Skeletal muscle tissue (tissue), 4 donors: ENCODE data around the gene PDAP1. TPM values are rescaled to one million over a fixed set of nuclear protein-coding genes. Genes with fewer than 3 reads are reported as not detected.

ENCODE experiments used
- H3K27ac ChIP-seq: one replicate; pipeline ENCODE4 v1.7.0; 2013; ENCODE audit warnings: mild to moderate bottlenecking, low read depth, low read length, inconsistent platforms
- H3K27me3 ChIP-seq, 3 donors: one replicate each; pipeline ENCODE4 v1.7.0; 2013; ENCODE audit warnings: low read length in 3 of 3; ENCODE audit not compliant: control insufficient read depth in 3 of 3, insufficient read depth in 3 of 3
- H3K36me3 ChIP-seq, 3 donors: one replicate each; pipeline ENCODE4 v1.7.0; 2013; ENCODE audit warnings: low read length in 3 of 3; ENCODE audit not compliant: control insufficient read depth in 3 of 3, insufficient read depth in 3 of 3
- H3K4me1 ChIP-seq, 3 donors: one replicate each; pipeline ENCODE4 v1.7.0; 2013; ENCODE audit warnings: low read length in 3 of 3, mild to moderate bottlenecking in 3 of 3; ENCODE audit not compliant: control insufficient read depth in 3 of 3, insufficient read depth in 3 of 3
- H3K4me3 ChIP-seq, 3 donors: one replicate each; pipeline ENCODE4 v1.7.0; 2013; ENCODE audit warnings: low read length in 3 of 3
- H3K9ac ChIP-seq, 3 donors: one replicate each; pipeline ENCODE4 v1.7.0; 2013; ENCODE audit warnings: low read length in 3 of 3, mild to moderate bottlenecking in 3 of 3, moderate library complexity in 2 of 3, low read depth in 1 of 3
- H3K9me3 ChIP-seq, 3 donors: one replicate each; pipeline ENCODE4 v1.7.0; 2013; ENCODE audit warnings: low read length in 3 of 3; ENCODE audit not compliant: control insufficient read depth in 3 of 3
- total RNA-seq: library from RNA; depleted of rRNA; stranded (reverse); fragments of >200 nt; gene quantifications from one replicate; pipeline ENCODE4 v1.2.3, GENCODE V29; 2014
- donor health status: Osteomylitis.

PDAP1 gene, protein sequence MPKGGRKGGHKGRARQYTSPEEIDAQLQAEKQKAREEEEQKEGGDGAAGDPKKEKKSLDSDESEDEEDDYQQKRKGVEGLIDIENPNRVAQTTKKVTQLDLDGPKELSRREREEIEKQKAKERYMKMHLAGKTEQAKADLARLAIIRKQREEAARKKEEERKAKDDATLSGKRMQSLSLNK
- 10.4 TPM for total RNA-seq

DNA sequence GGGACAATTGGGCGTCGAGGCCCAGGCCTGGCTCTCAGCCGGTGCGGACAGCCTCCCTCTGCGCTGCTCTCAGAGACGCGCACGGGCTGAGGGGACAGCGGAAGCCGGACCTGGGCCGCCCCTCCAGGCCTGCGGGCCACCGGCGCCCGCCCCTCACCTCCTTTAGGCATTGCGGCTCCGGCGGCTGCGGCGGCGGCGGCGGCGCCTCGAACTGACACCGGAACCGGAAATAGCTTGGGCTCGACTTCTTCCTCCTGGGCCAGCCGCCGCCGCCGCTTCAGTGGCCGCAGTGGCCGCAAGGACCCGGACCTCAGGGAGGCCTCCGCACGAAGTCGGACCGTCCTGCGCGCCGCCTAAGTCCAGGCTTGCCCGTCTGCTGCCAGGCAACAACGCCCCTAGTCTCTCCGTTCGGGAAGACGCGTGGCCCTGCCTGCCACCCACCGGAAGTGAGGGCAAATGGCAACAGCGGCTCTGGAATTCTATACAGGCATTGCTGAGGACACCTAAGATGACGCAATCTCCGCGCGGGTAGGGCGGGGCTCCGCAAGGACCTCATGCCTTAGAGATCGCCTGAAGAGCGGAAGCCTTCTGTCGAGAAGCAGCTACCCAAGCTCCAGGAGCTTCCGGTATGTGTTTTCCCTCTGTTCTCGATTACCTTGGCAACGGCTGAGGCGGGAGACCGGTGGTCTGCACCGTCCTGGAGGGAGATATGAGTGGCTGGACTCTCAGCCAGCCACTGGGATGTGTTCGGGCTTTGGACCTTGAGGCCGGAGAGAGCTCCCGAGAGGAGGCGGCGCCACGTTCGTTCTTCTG is at the start of gene PDAP1, which contains the start of gene BUD31:
TSS of gene PDAP1 (minus strand) at position 219 of the 813 bp plus-strand sequence. CDS start at position 170, 49 bp downstream.
TSS of gene BUD31 (plus strand) at position 591 of the 813 bp plus-strand sequence. CDS start 2,124 bp downstream, outside the sequence.
- Histone ChIP-seq H3K27me3 (no peaks in the 10 kb centered on the region), H3K9ac (peak within 1 kb of the TSS; percentile 97 to 100 (median 98)), H3K9me3 (no peaks in the 10 kb centered on the region), H3K36me3 (peaks cover 33 to 42% (median 35%) of the 10 kb centered on the region in 3 donors), H3K27ac (peak within 1 kb of the TSS; percentile 98), H3K4me1 (peaks cover 42 to 54% (median 43%) of the 10 kb centered on the region in 3 donors), H3K4me3 (peak within 1 kb of the TSS; percentile 97 to 100 (median 99))

DNA sequence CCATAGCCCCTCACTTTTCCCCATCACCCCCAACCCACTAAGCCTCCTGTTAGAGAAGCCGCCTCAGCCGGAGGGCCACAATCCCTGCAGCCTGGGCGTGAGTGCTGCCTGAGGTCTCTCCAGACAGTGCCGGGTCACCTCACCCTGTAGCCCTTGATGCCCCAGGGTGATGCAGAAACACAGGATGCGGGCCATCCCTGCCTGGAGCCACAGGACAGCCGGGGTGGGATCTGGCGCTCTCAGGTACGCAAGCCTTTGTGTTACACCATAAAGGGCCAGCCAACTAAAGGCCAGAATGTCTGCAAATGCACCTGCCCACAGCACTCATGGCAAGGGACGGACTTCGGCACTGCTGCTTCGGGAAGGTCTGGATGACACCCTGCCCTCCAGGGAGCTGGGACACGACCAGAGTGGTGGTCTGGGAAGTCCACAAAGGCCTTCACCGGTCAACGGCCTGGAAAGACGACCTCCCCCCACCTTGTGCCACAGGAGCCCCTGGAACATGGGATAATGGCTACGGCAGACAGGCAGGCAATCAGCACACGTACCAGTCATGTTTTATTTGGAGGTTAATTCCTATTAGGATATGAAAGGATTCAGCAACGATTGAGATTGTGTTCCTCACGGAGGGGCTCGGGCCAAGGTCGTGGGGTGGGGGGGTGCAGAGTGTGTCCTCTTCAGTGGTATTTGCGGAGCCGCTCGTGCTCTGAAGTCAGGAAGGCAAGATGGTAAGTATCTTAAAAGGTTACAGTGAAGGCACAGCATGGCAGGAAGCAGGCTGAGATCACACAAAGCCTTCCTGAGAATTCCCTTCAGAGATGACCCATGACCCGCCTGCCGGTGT is 49.5 kb upstream of the PDAP1 start:
- Histone ChIP-seq H3K27me3 (no peaks in the 10 kb centered on the region), H3K36me3 (peaks cover 58 to 78% (median 69%) of the 10 kb centered on the region in 3 donors), H3K4me1 (peaks cover 13 to 22% (median 15%) of the 10 kb centered on the region in 3 donors), H3K27ac (no peak overlapping the region), H3K9ac (no peak overlapping the region), H3K4me3 (no peak overlapping the region), H3K9me3 (no peaks in the 10 kb centered on the region)

DNA sequence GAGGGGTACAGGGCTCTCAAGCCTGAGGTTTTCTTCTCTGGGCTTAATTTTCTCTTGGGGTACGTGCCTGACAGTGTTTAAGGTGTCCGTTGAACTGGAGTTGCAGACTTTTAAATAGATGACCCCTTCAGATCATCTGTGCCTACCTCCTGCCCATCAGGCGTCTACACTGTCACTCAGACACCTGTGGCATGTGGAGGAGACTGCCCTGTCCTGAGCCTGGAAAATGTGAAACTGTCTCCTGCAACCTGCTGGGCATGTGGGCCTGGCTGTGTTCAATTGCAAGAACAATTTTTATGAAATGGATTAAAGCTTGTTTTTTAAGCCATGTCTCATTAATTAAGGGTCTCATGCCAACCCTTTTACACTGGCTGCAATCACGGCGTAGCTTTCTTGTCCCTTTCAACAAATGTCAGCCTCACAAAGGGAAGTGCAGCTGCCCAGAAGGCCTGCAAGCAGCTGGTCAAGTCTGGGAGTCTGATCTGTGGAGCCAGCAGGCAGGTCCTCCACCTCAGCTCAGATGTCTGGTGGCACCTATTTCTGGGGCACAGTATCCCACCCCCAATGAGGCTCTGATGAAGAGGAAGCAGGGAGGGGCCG is 48.8 kb upstream of the PDAP1 start:
- Histone ChIP-seq H3K36me3 (peaks cover 61 to 81% (median 74%) of the 10 kb centered on the region in 3 donors), H3K4me1 (peaks cover 10 to 20% (median 11%) of the 10 kb centered on the region in 3 donors), H3K9me3 (no peaks in the 10 kb centered on the region), H3K27ac (no peak overlapping the region), H3K27me3 (no peaks in the 10 kb centered on the region), H3K9ac (no peak overlapping the region), H3K4me3 (no peak overlapping the region)

DNA sequence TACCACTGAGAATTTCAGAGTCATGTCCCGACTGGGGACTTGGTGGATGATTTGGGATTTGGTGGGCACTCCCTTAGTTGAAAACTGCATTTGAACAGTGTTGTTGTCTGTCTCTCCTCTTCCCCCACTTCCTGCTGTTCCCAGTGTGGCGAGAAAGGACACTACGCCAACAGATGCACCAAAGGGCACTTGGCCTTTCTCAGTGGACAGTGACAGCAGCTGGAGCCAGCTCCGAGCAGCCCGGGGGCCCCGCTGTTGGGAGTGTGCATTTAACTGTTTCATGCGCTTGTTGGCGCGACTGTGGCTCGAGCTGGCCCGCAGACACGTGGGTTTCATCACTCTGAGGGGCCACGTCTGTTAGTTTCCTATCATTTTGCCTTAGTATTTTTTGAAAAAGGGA is 47.9 kb upstream of the PDAP1 start:
- Histone ChIP-seq H3K36me3 (peaks cover 66 to 86% (median 79%) of the 10 kb centered on the region in 3 donors), H3K4me1 (peaks cover 10 to 18% (median 11%) of the 10 kb centered on the region in 3 donors), H3K27me3 (no peaks in the 10 kb centered on the region), H3K27ac (no peak overlapping the region), H3K9ac (no peak overlapping the region), H3K9me3 (no peaks in the 10 kb centered on the region), H3K4me3 (no peak overlapping the region)

DNA sequence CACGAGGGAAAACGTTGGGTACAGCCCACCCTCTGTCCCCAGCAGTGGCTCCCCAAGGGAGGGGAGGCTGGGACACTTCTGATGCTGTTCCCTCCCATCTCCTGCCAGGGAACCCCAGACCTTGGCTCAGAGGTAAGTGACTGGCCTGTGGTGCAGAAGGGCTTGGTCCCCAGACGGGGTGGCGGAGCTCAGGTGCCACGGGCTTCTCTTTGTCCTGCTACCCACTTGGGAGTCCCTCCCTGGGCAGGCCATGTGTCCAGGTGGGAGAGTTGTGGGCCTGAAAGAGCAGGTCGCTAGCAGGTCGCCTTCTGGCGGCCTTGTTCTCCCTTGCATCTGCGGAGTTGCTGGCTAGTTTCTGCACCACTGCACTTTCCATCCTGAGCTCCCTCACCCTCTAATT is 47.5 kb upstream of the PDAP1 start:
- H3K9ac ChIP-seq = no peak overlapping the region
- H3K36me3 ChIP-seq = peaks cover 67 to 89% (median 83%) of the 10 kb centered on the region in 3 donors
- peaks cover 9 to 13% (median 9%) of the 10 kb centered on the region in 3 donors for H3K4me1 ChIP-seq
- no peaks in the 10 kb centered on the region for H3K27me3 ChIP-seq
- H3K27ac ChIP-seq = no peak overlapping the region
- H3K4me3 ChIP-seq = no peak overlapping the region
- H3K9me3 ChIP-seq = no peaks in the 10 kb centered on the region

DNA sequence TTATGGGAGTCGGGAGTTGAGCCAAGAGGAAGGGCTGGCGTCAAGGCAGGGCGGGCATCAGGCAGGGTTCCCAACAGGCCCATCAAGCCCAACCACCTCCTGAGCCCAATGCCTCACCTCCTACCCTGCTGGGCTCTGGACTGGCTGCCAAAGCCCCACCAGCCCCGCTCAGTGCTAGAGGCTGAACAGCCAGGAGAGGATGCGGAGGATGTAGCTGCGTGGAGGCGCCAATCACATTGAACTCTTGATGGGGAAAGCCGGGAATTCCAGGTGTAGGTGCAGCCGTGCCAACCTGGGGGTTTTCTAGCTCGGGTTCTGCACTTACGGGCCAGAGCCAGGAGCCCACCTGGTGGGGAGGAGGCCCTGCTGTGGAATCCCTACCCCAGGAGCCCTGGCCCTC is 44.7 kb upstream of the PDAP1 start:
- Histone ChIP-seq H3K27me3 (no peaks in the 10 kb centered on the region), H3K27ac (no peak overlapping the region), H3K36me3 (peaks cover 80 to 91% (median 90%) of the 10 kb centered on the region in 3 donors), H3K4me3 (no peak overlapping the region), H3K9me3 (no peaks in the 10 kb centered on the region), H3K9ac (no peak overlapping the region), H3K4me1 (no peaks in the 10 kb centered on the region)

DNA sequence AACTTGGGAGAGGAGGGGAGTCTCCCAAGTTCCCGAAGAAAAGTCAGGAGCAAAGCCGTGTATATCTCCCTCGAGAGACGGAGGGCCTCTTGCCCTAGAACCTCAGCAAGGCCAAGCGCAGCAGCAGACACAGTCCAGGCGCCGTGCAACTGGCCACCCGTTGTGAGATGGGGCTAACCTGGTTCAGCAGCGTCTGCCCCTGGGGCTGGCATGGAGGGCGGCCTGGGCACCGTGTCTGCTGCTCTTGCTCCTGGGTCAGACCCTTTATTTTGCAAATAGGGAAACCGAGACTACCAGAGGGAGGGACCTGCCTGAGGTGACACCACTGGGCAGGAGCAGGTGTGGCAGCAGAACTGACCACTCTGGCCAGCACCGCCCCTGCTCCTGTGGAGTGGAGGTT is 44.1 kb upstream of the PDAP1 start:
- Histone ChIP-seq H3K36me3 (peaks cover 79 to 91% (median 88%) of the 10 kb centered on the region in 3 donors), H3K27ac (no peak overlapping the region), H3K4me1 (no peaks in the 10 kb centered on the region)

DNA sequence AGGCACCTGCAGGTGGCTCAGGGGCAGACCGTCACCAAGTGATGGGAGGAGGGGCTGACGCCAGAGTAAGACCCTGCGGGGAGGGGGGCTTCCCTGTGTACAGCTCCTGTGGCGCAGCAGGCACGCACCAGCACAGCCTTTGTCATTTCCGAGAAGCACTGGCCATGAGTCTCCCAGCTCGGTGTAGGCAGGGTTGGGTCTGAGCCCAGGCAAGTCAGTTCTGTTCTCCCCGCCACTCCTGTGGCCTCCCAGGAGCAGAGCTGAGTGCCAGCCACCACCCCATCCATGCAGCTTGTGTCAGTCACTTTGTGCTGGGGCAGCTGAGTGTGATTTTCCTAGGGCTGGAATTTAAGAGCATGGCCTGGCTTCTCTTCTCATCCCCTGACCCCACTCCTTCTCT is 43.5 kb upstream of the PDAP1 start:
- no peaks in the 10 kb centered on the region for H3K4me1 ChIP-seq
- no peak overlapping the region for H3K4me3 ChIP-seq
- no peak overlapping the region for H3K9ac ChIP-seq
- H3K9me3 ChIP-seq = no peaks in the 10 kb centered on the region
- peaks cover 73 to 85% (median 82%) of the 10 kb centered on the region in 3 donors for H3K36me3 ChIP-seq
- no peak overlapping the region for H3K27ac ChIP-seq
- no peaks in the 10 kb centered on the region for H3K27me3 ChIP-seq

More for the DNA sequence above, 44.1 kb upstream of the PDAP1 start:
- Histone ChIP-seq H3K9me3 (no peaks in the 10 kb centered on the region), H3K27me3 (no peaks in the 10 kb centered on the region), H3K9ac (no peak overlapping the region), H3K4me3 (no peak overlapping the region)

DNA sequence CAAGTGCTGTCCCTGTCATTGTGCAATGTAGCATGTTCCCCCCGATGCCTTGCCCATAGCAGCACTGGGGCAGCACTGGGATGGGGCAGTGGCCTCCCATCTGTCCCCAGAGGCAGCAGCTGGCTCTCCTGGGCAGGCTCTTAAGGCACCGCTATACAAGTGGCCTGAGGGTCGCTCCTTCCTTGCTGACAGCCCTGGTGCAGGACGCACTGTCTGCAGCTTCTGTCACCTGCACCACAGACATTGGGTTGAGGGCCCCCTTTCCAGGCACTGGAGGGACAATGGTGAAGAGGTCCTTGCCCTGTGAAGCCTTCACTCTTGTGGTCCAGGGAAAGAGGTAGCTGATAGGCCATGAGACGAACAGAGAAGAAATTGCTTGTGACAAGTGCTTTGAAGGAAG is 40.9 kb upstream of the PDAP1 start:
- Histone ChIP-seq H3K36me3 (peaks cover 72 to 75% (median 73%) of the 10 kb centered on the region in 3 donors), H3K9ac (no peak overlapping the region), H3K27ac (no peak overlapping the region)

More for the DNA sequence above, 40.9 kb upstream of the PDAP1 start:
- no peaks in the 10 kb centered on the region for H3K27me3 ChIP-seq
- H3K4me1 ChIP-seq = no peaks in the 10 kb centered on the region
- H3K9me3 ChIP-seq = no peaks in the 10 kb centered on the region
- no peak overlapping the region for H3K4me3 ChIP-seq
